ENCODE data around the gene ACAD11. TPM values are rescaled to one million over a fixed set of nuclear protein-coding genes. Genes with fewer than 3 reads are reported as not detected.

ACAD11 gene
- total RNA-seq, 1 donor from 2014 or later, result 10.7 TPM

GRCh38 chr3:132659000-132659364 lies 627 bp downstream of the ACAD11 start:
- no peaks in the 10 kb centered on the region for H3K27me3 ChIP-seq
- peak overlapping the region; percentile 80 to 81 for H3K4me3 ChIP-seq
- H3K27ac ChIP-seq, result peak overlapping the region; percentile 95 to 98
- no peaks in the 10 kb centered on the region for H3K9me3 ChIP-seq
- H3K36me3 ChIP-seq, result no peaks in the 10 kb centered on the region
- DNase-seq (ENCODE audit: low spot score in 2 of 2), result no peak
- intact Hi-C loops (cut with DNase I), result loop anchor here (1.0 kb wide), 2 partner anchors 63 to 914 kb away; partner anchors contain the start of genes CDV3 and NPHP3
- TF ChIP-seq CTCF (IDR thresholded peaks at IDR 0.05), result no peak
- peaks cover 0 to 19% of the 10 kb centered on the region in 2 donors for H3K4me1 ChIP-seq

GRCh38 chr3:132657869-132658747 lies 1.5 kb downstream of the ACAD11 start:
- no peak for TF ChIP-seq CTCF (IDR thresholded peaks at IDR 0.05)
- Histone ChIP-seq H3K27me3 (no peaks in the 10 kb centered on the region), H3K4me3 (peak overlapping the region; percentile 80 to 81), H3K9me3 (no peaks in the 10 kb centered on the region), H3K4me1 (peaks cover 0 to 19% of the 10 kb centered on the region in 2 donors), H3K27ac (peak overlapping the region in 1 of 2 donors; percentile 95), H3K36me3 (no peaks in the 10 kb centered on the region)
- intact Hi-C loops (cut with DNase I), result no loop called here
- no peak for DNase-seq (ENCODE audit: low spot score in 2 of 2)

GRCh38 chr3:132655471-132655870 lies 4.1 kb downstream of the ACAD11 start:
- Histone ChIP-seq H3K27me3 (no peaks in the 10 kb centered on the region), H3K4me1 (peaks cover 0 to 6% of the 10 kb centered on the region in 2 donors), H3K4me3 (no peak overlapping the region), H3K9me3 (no peaks in the 10 kb centered on the region), H3K36me3 (no peaks in the 10 kb centered on the region), H3K27ac (no peak overlapping the region)
- no peak for TF ChIP-seq CTCF (IDR thresholded peaks at IDR 0.05)
- intact Hi-C loops (cut with DNase I), result no loop called here
- no peak for DNase-seq (ENCODE audit: low spot score in 2 of 2)

- intact Hi-C loops (cut with DNase I), result no loop called here
- H3K27me3 ChIP-seq, result no peaks in the 10 kb centered on the region
- H3K4me3 ChIP-seq, result no peak overlapping the region
- H3K27ac ChIP-seq, result no peak overlapping the region
- no peaks in the 10 kb centered on the region for H3K9me3 ChIP-seq
- peaks cover 0 to 6% of the 10 kb centered on the region in 2 donors for H3K4me1 ChIP-seq
- no peak for DNase-seq (ENCODE audit: low spot score in 2 of 2)
- no peak for TF ChIP-seq CTCF (IDR thresholded peaks at IDR 0.05)
- no peaks in the 10 kb centered on the region for H3K36me3 ChIP-seq
Measured at GRCh38 chr3:132654721-132655120, 4.9 kb downstream of the ACAD11 start.

- H3K36me3 ChIP-seq, result no peaks in the 10 kb centered on the region
- TF ChIP-seq CTCF (IDR thresholded peaks at IDR 0.05), result no peak
- no peak overlapping the region for H3K4me3 ChIP-seq
- H3K4me1 ChIP-seq, result peaks cover 0 to 6% of the 10 kb centered on the region in 2 donors
- H3K27ac ChIP-seq, result no peak overlapping the region
- DNase-seq (ENCODE audit: low spot score in 2 of 2), result no peak
- H3K9me3 ChIP-seq, result no peaks in the 10 kb centered on the region
- intact Hi-C loops (cut with DNase I), result no loop called here
- no peaks in the 10 kb centered on the region for H3K27me3 ChIP-seq
Measured at GRCh38 chr3:132654190-132654589, 5.4 kb downstream of the ACAD11 start.

Measured in ascending aorta (tissue), 2 donors.